22Rv1 (cell line): ENCODE measurements around the gene CCDC66.

Source experiments
- ZFX ChIP-seq: fragments of 450-650 bp; IDR thresholded peaks from 2 replicates; pipeline ENCODE4 v1.6.1; 2017; ENCODE audit warnings: antibody characterized with exemption, borderline replicate concordance
- TF ChIP-seq, protein P1 (sequence below): fragments of 450-650 bp; IDR thresholded peaks from 2 replicates; pipeline ENCODE4 v1.5.1; 2017; ENCODE audit warnings: mild to moderate bottlenecking

DNA sequence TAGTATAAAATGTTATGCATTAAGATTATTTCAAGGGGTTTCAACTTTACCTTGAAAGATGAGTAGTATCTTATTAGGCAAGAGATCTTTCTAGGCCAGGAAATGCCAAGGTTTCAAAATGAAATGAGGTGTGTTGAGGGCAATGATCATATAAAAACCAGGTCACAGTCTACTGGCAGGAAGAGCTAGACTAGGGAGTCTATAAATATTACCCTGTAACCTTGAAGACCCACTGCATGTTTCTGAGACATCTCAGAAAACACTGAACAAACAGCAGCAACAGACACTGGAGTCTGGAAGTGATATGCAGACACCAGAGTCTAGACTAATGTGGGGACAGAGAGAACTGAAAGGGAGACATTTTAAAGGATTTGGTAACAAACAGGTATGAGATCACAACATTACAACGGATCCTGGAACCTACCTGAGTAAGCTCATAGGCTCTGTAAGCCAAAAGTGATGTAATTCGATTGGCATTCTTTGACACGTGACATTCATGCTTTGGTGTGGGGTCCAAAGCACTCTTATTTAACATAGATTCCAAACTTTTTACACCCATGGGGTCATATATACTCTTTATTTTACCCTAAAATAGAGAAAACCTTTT is 111.1 kb downstream of the CCDC66 start:
- TF ChIP-seq, protein P1, sequence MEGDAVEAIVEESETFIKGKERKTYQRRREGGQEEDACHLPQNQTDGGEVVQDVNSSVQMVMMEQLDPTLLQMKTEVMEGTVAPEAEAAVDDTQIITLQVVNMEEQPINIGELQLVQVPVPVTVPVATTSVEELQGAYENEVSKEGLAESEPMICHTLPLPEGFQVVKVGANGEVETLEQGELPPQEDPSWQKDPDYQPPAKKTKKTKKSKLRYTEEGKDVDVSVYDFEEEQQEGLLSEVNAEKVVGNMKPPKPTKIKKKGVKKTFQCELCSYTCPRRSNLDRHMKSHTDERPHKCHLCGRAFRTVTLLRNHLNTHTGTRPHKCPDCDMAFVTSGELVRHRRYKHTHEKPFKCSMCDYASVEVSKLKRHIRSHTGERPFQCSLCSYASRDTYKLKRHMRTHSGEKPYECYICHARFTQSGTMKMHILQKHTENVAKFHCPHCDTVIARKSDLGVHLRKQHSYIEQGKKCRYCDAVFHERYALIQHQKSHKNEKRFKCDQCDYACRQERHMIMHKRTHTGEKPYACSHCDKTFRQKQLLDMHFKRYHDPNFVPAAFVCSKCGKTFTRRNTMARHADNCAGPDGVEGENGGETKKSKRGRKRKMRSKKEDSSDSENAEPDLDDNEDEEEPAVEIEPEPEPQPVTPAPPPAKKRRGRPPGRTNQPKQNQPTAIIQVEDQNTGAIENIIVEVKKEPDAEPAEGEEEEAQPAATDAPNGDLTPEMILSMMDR: no peak
- no peak for TF ChIP-seq ZFX
